Esophagus squamous epithelium (tissue), 4 donors: ENCODE results near the gene MCTP2.

Experiments
- POLR2A ChIP-seq, 4 donors: fragments of 450-650 bp; IDR thresholded peaks; one replicate each; pipeline ENCODE4 v1.6.1; 2017; ENCODE audit warnings: antibody characterized with exemption in 4 of 4, mild to moderate bottlenecking in 4 of 4, moderate library complexity in 3 of 4
- TF ChIP-seq, protein P1 (sequence below), 6 experiments: fragments of 450-650 bp in 4 of 6; fragments of 200-600 bp in 2 of 6; sonication (generic) in 2 of 6; IDR thresholded peaks; one replicate each; pipeline ENCODE4 v1.5.1; 2016 to 2019; ENCODE audit warnings: antibody characterized with exemption in 6 of 6, mild to moderate bottlenecking in 4 of 6, moderate library complexity in 4 of 6

DNA sequence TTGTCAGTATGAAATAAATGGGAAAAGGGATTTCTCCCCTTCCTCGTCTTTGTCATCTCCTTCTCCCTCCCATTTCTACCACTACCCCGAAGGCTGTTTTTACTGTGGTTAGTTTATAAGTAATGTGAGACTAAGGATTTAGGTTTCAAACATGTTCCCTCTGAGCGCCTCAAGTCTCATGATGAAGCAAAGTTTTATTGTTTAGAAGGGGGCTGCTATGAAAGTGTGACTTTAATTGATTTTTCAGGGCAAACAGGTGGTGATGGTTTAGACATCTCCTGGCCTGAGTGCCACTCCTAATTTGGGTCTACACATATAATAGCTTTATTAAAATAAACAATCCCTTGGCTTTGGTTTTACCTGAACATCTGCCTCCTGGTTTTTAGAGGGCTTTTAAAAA is 185.5 kb downstream of the MCTP2 start:
- no peak for TF ChIP-seq POLR2A (IDR thresholded peaks at IDR 0.05)
- TF ChIP-seq, protein P1, sequence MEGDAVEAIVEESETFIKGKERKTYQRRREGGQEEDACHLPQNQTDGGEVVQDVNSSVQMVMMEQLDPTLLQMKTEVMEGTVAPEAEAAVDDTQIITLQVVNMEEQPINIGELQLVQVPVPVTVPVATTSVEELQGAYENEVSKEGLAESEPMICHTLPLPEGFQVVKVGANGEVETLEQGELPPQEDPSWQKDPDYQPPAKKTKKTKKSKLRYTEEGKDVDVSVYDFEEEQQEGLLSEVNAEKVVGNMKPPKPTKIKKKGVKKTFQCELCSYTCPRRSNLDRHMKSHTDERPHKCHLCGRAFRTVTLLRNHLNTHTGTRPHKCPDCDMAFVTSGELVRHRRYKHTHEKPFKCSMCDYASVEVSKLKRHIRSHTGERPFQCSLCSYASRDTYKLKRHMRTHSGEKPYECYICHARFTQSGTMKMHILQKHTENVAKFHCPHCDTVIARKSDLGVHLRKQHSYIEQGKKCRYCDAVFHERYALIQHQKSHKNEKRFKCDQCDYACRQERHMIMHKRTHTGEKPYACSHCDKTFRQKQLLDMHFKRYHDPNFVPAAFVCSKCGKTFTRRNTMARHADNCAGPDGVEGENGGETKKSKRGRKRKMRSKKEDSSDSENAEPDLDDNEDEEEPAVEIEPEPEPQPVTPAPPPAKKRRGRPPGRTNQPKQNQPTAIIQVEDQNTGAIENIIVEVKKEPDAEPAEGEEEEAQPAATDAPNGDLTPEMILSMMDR (IDR thresholded peaks at IDR 0.05), result no peak
